ENCODE results near the gene ANKRD17. TPM values are rescaled to one million over a fixed set of nuclear protein-coding genes. Genes with fewer than 3 reads are reported as not detected.
"Not testable (repeated sequence)": the region's sequence is repeated elsewhere in the genome, so short reads cannot be mapped to it uniquely, and the experiment has no call there.

The ANKRD17 gene
- total and polyA plus RNA-seq, 9 donors: 13.2 to 59.7 (median 49.3) TPM

DNA sequence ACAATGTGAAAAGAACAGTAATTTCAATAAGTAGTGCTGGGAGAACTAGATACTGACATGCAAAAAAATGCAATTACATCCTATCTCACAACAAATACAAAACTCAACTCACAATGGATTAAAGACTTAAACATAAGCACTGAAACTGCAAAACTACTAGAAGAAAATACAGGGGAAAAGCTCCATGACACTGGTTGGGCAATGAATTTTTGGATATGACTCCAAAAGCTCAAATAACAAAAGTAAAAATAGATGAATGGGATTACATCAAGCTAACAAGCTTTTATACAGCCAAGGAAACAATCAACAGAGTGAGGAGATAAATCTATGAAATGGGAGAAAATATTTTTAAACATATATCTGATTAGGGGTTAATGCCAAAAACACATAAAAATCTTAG, 53.1 kb downstream of the ANKRD17 start:
- TF ChIP-seq CTCF (IDR thresholded peaks at IDR 0.05) (no peak), EP300 (IDR thresholded peaks at IDR 0.05) (no peak), POLR2A (IDR thresholded peaks at IDR 0.05) (no peak)
- Histone ChIP-seq H3K36me3 (no peaks in the 10 kb centered on the region), H3K4me1 (ENCODE audit: insufficient read depth) (no peaks in the 10 kb centered on the region), H3K4me3 (no peak overlapping the region), H3K27ac (no peak overlapping the region), H3K27me3 (no peaks in the 10 kb centered on the region), H3K9me3 (no peaks in the 10 kb centered on the region)
- DNase-seq: no peak
- intact Hi-C loops (cut with DNase I): loop anchor here in 1 of 4 donors (10.0 kb wide), 1 partner anchor 1691 kb away; no protein-coding TSS in a partner anchor

GRCh38 chr4:73203976-73204375, 54.6 kb downstream of the ANKRD17 start:
- DNase-seq; H3K27me3 ChIP-seq; H3K36me3 ChIP-seq; H3K4me1 ChIP-seq (ENCODE audit: insufficient read depth); H3K27ac ChIP-seq; H3K4me3 ChIP-seq; H3K9me3 ChIP-seq: not testable (repeated sequence)
- intact Hi-C loops (cut with DNase I): loop anchor here in 1 of 4 donors (10.0 kb wide), 1 partner anchor 1689 kb away; no protein-coding TSS in a partner anchor
- WGBS, 3 donors: 96 to 98% (median 96%) methylated on average over 18 of the region's 18 CpGs

DNA sequence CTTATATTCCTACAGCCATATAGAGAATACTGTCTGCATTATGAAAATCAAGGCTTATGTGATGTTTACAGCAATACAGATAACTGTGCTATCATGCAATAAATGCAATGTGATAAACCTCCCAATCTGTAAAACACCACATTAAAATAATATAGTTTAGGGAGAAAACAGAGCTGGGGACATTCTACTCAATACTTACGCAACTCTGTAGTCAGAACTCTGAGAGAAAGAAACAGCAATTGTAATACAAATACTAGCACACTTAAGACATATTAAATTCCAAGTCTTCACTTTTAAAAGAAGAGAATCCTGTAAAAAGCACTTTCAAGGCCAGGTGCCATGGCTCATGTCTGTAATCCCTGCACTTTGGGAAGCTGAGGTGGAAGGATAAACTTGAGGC, 61.4 kb downstream of the ANKRD17 start:
- no peak overlapping the region for H3K27ac ChIP-seq
- peaks cover 3% of the 10 kb centered on the region for H3K4me1 ChIP-seq (ENCODE audit: insufficient read depth)
- no peak overlapping the region for H3K4me3 ChIP-seq
- H3K27me3 ChIP-seq: no peaks in the 10 kb centered on the region
- no peaks in the 10 kb centered on the region for H3K9me3 ChIP-seq
- DNase-seq: no peak
- intact Hi-C loops (cut with DNase I): no loop called here
- no peaks in the 10 kb centered on the region for H3K36me3 ChIP-seq
- TF ChIP-seq EP300 (IDR thresholded peaks at IDR 0.05) (no peak), POLR2A (IDR thresholded peaks at IDR 0.05) (no peak), CTCF (IDR thresholded peaks at IDR 0.05) (no peak)
- WGBS, 3 donors: 94 to 100% (median 100%) methylated on average over 1 of the region's 1 CpG

- Histone ChIP-seq H3K36me3 (no peaks in the 10 kb centered on the region), H3K4me3 (no peak overlapping the region), H3K27me3 (no peaks in the 10 kb centered on the region), H3K9me3 (no peaks in the 10 kb centered on the region), H3K27ac (no peak overlapping the region), H3K4me1 (ENCODE audit: insufficient read depth) (peaks cover 2% of the 10 kb centered on the region)
- intact Hi-C loops (cut with DNase I): no loop called here
- WGBS, 3 donors: 50 to 68% (median 60%) methylated on average over 2 of the region's 2 CpGs
- no peak for DNase-seq
- TF ChIP-seq POLR2A (IDR thresholded peaks at IDR 0.05) (no peak), CTCF (IDR thresholded peaks at IDR 0.05) (no peak), EP300 (IDR thresholded peaks at IDR 0.05) (no peak)
Observed at GRCh38 chr4:73194064-73194463, 64.5 kb downstream of the ANKRD17 start.

DNA sequence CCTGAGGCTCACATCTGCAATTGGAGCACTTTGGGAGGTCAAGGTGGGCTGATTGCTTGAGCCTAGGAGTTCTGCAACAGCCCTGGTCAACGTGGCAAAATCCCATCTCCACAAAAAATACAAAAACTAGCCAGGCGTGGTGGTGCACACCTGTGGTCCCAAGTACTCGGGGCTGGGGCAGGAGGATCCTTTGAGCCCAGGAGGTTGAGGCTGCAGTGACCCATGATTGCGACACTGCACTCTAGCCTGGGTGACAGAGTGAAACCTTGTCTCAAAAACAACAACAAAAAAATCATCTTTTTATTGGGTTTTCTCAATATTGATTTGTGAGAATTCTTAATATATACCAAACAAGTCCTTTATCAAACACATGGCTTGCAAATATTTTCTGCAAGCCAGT, 64.9 kb downstream of the ANKRD17 start:
- TF ChIP-seq CTCF (IDR thresholded peaks at IDR 0.05): no peak
- no peak for TF ChIP-seq POLR2A (IDR thresholded peaks at IDR 0.05)
- no peak for TF ChIP-seq EP300 (IDR thresholded peaks at IDR 0.05)
- Histone ChIP-seq H3K27ac (no peak overlapping the region), H3K36me3 (no peaks in the 10 kb centered on the region), H3K4me3 (no peak overlapping the region), H3K27me3 (no peaks in the 10 kb centered on the region), H3K4me1 (ENCODE audit: insufficient read depth) (peaks cover 1% of the 10 kb centered on the region), H3K9me3 (no peaks in the 10 kb centered on the region)
- DNase-seq: no peak
- intact Hi-C loops (cut with DNase I): no loop called here
- 90 to 93% (median 91%) methylated on average over 4 of the region's 4 CpGs for WGBS, 3 donors
